Measurements from ENCODE around the gene TUNAR.

The TUNAR gene

GRCh38 chr14:95902273-95902826, 25.7 kb downstream of the TUNAR start:
- H3K4me1 ChIP-seq (ENCODE audit: control insufficient read depth in 1 of 2, insufficient read depth in 1 of 2, low read depth in 1 of 2, low read length in 1 of 2), result no peaks in the 10 kb centered on the region
- H3K27me3 ChIP-seq, result no peaks in the 10 kb centered on the region
- H3K36me3 ChIP-seq, result no peaks in the 10 kb centered on the region
- no peak overlapping the region for H3K4me3 ChIP-seq (ENCODE audit: low read depth in 1 of 2, low read length in 1 of 2)
- no peaks in the 10 kb centered on the region for H3K9me3 ChIP-seq
- no peak for TF ChIP-seq CTCF (IDR thresholded peaks at IDR 0.05)
- no peak overlapping the region for H3K27ac ChIP-seq

GRCh38 chr14:95903165-95903564, 26.5 kb downstream of the TUNAR start:
- Histone ChIP-seq H3K36me3 (no peaks in the 10 kb centered on the region), H3K27me3 (no peaks in the 10 kb centered on the region), H3K4me3 (ENCODE audit: low read depth in 1 of 2, low read length in 1 of 2) (no peak overlapping the region), H3K27ac (no peak overlapping the region), H3K4me1 (ENCODE audit: control insufficient read depth in 1 of 2, insufficient read depth in 1 of 2, low read depth in 1 of 2, low read length in 1 of 2) (no peaks in the 10 kb centered on the region), H3K9me3 (no peaks in the 10 kb centered on the region)
- no peak for TF ChIP-seq CTCF (IDR thresholded peaks at IDR 0.05)

- H3K9me3 ChIP-seq, result no peaks in the 10 kb centered on the region
- no peak overlapping the region for H3K4me3 ChIP-seq (ENCODE audit: low read depth in 1 of 2, low read length in 1 of 2)
- H3K27ac ChIP-seq, result no peak overlapping the region
- no peaks in the 10 kb centered on the region for H3K4me1 ChIP-seq (ENCODE audit: control insufficient read depth in 1 of 2, insufficient read depth in 1 of 2, low read depth in 1 of 2, low read length in 1 of 2)
- H3K27me3 ChIP-seq, result no peaks in the 10 kb centered on the region
- no peaks in the 10 kb centered on the region for H3K36me3 ChIP-seq
- no peak for TF ChIP-seq CTCF (IDR thresholded peaks at IDR 0.05)
Measured at GRCh38 chr14:95903616-95904107, 27.0 kb downstream of the TUNAR start.

GRCh38 chr14:95906591-95906990, 30.0 kb downstream of the TUNAR start:
- no peaks in the 10 kb centered on the region for H3K27me3 ChIP-seq
- H3K4me1 ChIP-seq (ENCODE audit: control insufficient read depth in 1 of 2, insufficient read depth in 1 of 2, low read depth in 1 of 2, low read length in 1 of 2), result no peaks in the 10 kb centered on the region
- no peak overlapping the region for H3K27ac ChIP-seq
- no peak for TF ChIP-seq CTCF (IDR thresholded peaks at IDR 0.05)
- no peaks in the 10 kb centered on the region for H3K36me3 ChIP-seq
- H3K4me3 ChIP-seq (ENCODE audit: low read depth in 1 of 2, low read length in 1 of 2), result no peak overlapping the region
- H3K9me3 ChIP-seq, result no peaks in the 10 kb centered on the region

GRCh38 chr14:95910628-95911027, 34.0 kb downstream of the TUNAR start:
- Histone ChIP-seq H3K36me3 (no peaks in the 10 kb centered on the region), H3K9me3 (no peaks in the 10 kb centered on the region), H3K27ac (no peak overlapping the region), H3K4me3 (ENCODE audit: low read depth in 1 of 2, low read length in 1 of 2) (no peak overlapping the region), H3K4me1 (ENCODE audit: control insufficient read depth in 1 of 2, insufficient read depth in 1 of 2, low read depth in 1 of 2, low read length in 1 of 2) (no peaks in the 10 kb centered on the region), H3K27me3 (no peaks in the 10 kb centered on the region)
- TF ChIP-seq CTCF (IDR thresholded peaks at IDR 0.05), result no peak
